ENCODE measurements around the gene SETDB1.

- TF ChIP-seq CTCF (IDR thresholded peaks at IDR 0.05) (no peak), POLR2A (IDR thresholded peaks at IDR 0.05) (no peak)
These were observed 23.8 kb upstream of the SETDB1 start for GRCh38 chr1:150902346-150902745.

All from adrenal gland (tissue), 5 donors.